IPS-15b (cell line): Measurements from ENCODE around the gene LDAH.
"Not testable (repeated sequence)": the region's sequence is repeated elsewhere in the genome, so short reads cannot be mapped to it uniquely, and the experiment has no call there.

Experiments used
- H3K27me3 ChIP-seq: one replicate; pipeline ENCODE4 v1.6.1; 2013; ENCODE audit warnings: low read length; ENCODE audit not compliant: control insufficient read depth, insufficient read depth
- H3K36me3 ChIP-seq: one replicate; pipeline ENCODE4 v1.6.1; 2013; ENCODE audit warnings: low read length; ENCODE audit not compliant: control insufficient read depth, insufficient read depth
- H3K4me1 ChIP-seq: one replicate; pipeline ENCODE4 v1.6.1; 2013; ENCODE audit warnings: mild to moderate bottlenecking, low read length; ENCODE audit not compliant: control insufficient read depth, insufficient read depth
- H3K4me3 ChIP-seq: one replicate; pipeline ENCODE4 v1.5.1; 2013; ENCODE audit warnings: low read depth, low read length
- H3K9ac ChIP-seq: one replicate; pipeline ENCODE4 v1.6.1; 2013; ENCODE audit warnings: low read depth, mild to moderate bottlenecking, low read length
- H3K9me3 ChIP-seq: one replicate; pipeline ENCODE4 v1.6.1; 2013; ENCODE audit warnings: mild to moderate bottlenecking, low read length; ENCODE audit not compliant: control insufficient read depth, insufficient read depth

LDAH gene

DNA sequence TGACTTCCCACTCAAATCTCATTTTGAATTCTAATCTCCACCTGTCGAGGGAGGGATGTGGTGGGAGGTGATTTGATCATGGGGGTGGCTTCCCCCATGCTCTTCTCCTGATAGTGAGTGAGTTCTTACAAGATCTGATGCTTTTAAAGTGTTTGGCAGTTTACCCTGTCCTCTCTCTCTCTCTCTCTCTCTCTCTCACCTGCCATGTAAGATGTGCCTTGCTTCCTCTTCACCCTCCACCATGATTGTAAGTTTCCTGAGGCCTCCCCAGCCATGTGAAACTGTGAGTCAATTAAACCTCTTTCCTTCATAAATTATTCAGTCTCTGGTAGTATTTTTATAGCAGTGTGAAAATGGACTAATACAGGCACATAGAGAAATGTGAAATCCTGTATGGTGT lies 7.0 kb upstream of the LDAH start:
- Histone ChIP-seq H3K9ac (no peak overlapping the region), H3K4me3 (no peak overlapping the region), H3K9me3 (no peaks in the 10 kb centered on the region), H3K27me3 (peaks cover 11% of the 10 kb centered on the region), H3K36me3 (no peaks in the 10 kb centered on the region), H3K4me1 (no peaks in the 10 kb centered on the region)

DNA sequence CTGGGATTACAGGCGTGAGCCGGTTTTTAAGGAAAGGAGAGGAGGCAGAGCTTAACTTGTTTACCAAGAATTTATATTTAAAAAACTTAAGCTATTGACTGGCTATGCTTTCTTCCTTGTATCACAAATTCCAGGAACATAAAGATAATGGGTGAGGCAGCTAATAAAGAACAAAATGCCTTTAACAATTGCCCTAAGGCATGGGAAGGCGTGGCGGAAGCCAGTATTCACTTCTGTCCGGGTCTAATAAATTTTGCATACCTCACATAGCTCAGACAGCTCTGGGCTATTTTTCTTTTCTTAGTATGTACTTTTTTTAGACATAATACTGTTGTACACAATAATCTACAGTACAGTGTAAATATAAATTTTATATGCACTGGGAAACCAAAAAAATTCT lies 1.0 kb upstream of the LDAH start:
- Histone ChIP-seq H3K36me3 (no peaks in the 10 kb centered on the region), H3K27me3 (no peaks in the 10 kb centered on the region), H3K4me3 (no peak overlapping the region), H3K4me1 (no peaks in the 10 kb centered on the region), H3K9me3 (no peaks in the 10 kb centered on the region), H3K9ac (no peak overlapping the region)

DNA sequence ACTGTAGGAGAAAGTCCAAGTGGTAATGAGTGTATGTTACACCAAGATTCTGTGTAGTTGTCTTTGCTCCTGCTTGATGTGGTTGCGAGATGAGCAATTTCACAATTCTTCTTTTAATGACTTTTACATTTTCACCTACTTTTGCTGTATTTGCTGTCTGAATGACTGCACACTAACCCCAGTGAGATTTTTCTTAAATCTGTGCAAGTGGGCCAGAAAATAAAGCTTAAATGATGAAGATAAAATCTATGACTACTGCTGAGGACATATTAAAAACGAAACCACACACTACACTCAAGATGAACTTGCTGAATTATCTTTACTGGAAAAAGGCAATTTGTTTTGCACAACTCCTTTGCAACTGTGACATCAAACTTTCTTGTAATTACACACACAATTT lies 4.1 kb downstream of the LDAH start:
- Histone ChIP-seq H3K9me3 (no peaks in the 10 kb centered on the region), H3K4me3 (no peak overlapping the region), H3K9ac (no peak overlapping the region), H3K36me3 (no peaks in the 10 kb centered on the region), H3K4me1 (no peaks in the 10 kb centered on the region), H3K27me3 (no peaks in the 10 kb centered on the region)

DNA sequence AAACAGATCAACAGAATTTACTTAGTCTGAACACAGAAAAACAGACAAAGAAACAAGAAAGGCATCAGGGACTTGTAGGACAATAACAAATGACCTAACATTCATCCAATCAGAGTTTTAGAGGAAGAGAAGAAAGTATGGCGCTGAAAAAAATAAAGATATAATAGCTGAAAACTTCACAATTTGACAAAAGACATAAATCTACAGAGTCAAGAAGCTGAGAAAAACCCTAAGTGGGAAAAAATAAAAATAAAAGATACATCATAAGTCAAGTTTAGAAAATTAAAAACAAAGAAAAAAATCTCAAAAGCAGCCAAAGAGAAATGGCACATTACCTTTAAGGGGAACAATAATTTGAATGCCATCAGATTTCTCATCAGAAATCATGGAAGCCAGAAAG lies 7.7 kb downstream of the LDAH start:
- H3K9ac ChIP-seq = no peak overlapping the region

DNA sequence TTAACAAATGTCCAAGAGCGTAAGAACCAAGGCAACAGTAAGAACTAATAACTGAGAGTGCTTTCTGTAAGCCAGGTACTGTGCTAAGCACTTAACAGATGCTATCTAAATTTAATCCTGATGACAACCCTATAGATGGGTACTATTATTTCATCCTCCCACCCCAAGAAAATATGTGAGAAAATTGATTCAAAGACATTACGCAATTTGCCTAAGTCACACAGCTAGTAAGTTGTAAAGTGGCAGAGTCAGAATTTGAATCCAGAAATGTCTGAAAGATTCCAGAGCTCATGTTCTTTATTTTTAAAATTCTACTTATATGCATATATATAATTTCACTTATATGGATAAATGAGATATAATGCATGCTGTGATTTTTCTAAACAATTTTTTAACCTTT lies 10.1 kb downstream of the LDAH start:
- no peaks in the 10 kb centered on the region for H3K9me3 ChIP-seq
- H3K4me3 ChIP-seq = no peak overlapping the region
- no peak overlapping the region for H3K9ac ChIP-seq
- H3K27me3 ChIP-seq = no peaks in the 10 kb centered on the region
- H3K36me3 ChIP-seq = no peaks in the 10 kb centered on the region
- no peaks in the 10 kb centered on the region for H3K4me1 ChIP-seq

More for the DNA sequence above, 7.7 kb downstream of the LDAH start:
- H3K27me3 ChIP-seq = no peaks in the 10 kb centered on the region
- H3K9me3 ChIP-seq = no peaks in the 10 kb centered on the region
- H3K36me3 ChIP-seq = no peaks in the 10 kb centered on the region
- no peaks in the 10 kb centered on the region for H3K4me1 ChIP-seq
- no peak overlapping the region for H3K4me3 ChIP-seq

DNA sequence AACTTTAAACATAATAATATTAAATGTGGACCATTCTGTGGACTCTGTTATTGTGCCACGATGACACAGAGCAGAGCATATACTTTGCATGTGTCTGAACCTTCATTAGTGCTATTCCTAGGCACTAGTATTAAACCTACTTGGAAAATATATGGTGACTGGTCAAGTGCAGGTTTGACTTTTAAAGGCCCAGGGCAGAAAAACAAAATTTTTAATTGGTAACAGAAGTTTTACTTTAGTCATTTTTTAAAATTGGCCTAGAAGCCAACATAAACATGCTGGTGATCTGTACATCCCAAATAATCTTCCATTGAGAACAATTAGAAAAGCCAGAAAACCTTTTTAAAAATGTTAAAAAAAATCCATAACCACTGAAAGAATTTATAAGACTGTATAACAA lies 16.6 kb downstream of the LDAH start:
- Histone ChIP-seq H3K36me3 (no peaks in the 10 kb centered on the region), H3K9ac (no peak overlapping the region), H3K9me3 (no peaks in the 10 kb centered on the region), H3K4me1 (no peaks in the 10 kb centered on the region), H3K27me3 (no peaks in the 10 kb centered on the region), H3K4me3 (no peak overlapping the region)

DNA sequence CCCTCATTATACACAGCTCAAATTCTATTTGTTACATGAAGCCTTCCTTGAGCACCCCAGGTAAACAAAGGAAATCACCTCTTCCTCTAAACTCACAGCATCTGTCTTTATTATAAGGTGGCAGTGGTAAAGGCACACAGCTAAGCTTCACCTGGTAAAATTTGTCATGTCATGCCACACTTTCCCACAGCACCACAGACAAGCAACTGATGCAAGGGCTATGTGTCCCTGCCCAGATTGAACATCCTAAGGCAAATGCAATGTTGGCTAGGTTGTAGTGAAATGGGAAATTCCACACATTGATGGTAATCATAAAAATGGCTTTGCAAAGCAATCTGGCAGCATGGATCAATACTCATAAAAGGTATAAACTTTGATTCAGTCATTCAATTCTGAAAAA lies 18.9 kb downstream of the LDAH start:
- no peaks in the 10 kb centered on the region for H3K9me3 ChIP-seq

DNA sequence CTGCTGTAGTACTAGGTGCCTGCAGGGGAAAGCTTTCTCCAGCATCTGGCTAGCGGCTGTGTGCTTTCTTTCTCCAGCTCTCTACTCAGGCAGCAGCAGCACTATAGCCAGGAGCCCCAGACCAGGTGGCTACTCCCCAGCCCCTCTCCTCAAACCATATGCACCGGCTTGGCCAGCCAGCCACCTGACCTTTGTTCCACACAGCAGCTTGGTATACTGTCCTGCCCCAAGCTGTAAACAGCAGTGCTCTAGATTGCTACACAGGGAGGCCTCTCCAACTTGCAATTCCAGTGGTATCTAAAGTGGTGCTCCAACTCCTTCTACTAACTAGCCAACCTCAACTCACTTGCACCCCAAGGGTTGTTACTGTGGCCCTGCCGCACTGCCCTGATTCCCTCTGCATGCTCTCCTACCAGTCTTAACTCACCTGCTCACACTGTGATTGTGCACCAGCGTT lies 19.6 kb downstream of the LDAH start:
- Histone ChIP-seq H3K36me3 (no peaks in the 10 kb centered on the region), H3K4me1 (no peaks in the 10 kb centered on the region), H3K9me3 (no peaks in the 10 kb centered on the region), H3K27me3 (no peaks in the 10 kb centered on the region), H3K4me3 (no peak overlapping the region), H3K9ac (no peak overlapping the region)

More for the DNA sequence above, 18.9 kb downstream of the LDAH start:
- no peaks in the 10 kb centered on the region for H3K36me3 ChIP-seq
- H3K27me3 ChIP-seq = no peaks in the 10 kb centered on the region
- H3K9ac ChIP-seq = no peak overlapping the region
- no peak overlapping the region for H3K4me3 ChIP-seq
- H3K4me1 ChIP-seq = no peaks in the 10 kb centered on the region

DNA sequence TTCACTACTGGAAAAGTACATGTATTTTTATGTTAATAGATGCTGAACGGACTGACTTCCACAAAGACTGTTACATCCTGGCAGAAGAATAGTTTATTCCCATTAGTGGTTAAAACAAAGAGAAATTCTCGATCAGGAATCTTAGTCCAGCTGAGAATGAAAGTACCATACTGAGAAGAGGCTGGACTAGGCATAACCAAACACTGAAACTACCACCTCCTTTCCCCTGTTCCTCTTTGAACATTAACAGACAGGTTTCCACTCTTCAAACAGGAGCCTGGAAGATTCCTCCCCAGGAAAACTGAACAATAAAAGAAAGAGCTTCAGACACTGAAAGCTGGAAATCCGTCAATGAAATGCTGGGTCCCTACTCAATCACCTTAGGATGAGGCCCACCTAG lies 25.8 kb downstream of the LDAH start:
- no peaks in the 10 kb centered on the region for H3K9me3 ChIP-seq
- no peak overlapping the region for H3K4me3 ChIP-seq
- no peaks in the 10 kb centered on the region for H3K36me3 ChIP-seq
- no peaks in the 10 kb centered on the region for H3K27me3 ChIP-seq
- H3K9ac ChIP-seq = no peak overlapping the region
- no peaks in the 10 kb centered on the region for H3K4me1 ChIP-seq

DNA sequence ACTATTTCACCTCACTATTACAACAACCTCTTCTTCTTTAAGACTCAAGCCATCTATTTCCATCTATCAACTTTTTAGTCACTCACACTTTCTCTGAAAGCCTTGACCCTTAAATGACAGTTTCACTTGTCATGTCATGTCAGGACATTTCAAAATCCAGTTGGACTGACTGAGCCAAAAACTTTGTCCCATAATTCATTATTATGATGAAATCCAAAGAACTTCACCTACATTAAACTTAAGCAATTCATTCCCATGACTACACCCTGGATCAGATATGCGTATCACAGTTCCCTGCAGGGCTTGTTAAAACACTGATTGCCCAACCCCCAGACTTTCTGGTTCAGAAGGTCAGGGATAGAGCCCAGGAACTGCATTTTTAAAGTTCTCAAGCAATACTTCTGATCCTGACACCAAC lies 26.5 kb downstream of the LDAH start:
- Histone ChIP-seq H3K9me3 (no peaks in the 10 kb centered on the region), H3K36me3 (no peaks in the 10 kb centered on the region), H3K27me3 (no peaks in the 10 kb centered on the region), H3K4me3 (no peak overlapping the region), H3K4me1 (no peaks in the 10 kb centered on the region), H3K9ac (no peak overlapping the region)

DNA sequence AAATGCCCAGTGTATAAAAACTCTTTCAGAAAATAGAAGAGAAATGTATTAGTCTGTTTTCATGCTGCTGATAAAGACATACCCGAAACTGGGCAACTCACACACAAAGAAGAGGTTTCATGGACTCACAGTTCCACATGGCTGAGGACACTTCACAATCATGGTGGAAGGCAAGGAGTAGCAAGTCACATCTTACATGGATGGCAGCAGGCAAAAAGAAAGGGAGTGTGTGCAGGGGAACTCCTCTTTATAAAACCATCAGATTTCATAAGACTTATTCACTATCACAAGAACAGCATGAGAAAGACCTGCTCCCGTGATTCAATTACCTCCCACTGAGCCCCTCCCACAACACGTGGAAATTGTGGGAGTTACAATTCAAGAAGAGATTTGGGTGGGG lies 29.0 kb downstream of the LDAH start:
- not testable (repeated sequence) for H3K36me3 ChIP-seq, H3K9me3 ChIP-seq, H3K27me3 ChIP-seq, H3K9ac ChIP-seq, H3K4me1 ChIP-seq, H3K4me3 ChIP-seq

DNA sequence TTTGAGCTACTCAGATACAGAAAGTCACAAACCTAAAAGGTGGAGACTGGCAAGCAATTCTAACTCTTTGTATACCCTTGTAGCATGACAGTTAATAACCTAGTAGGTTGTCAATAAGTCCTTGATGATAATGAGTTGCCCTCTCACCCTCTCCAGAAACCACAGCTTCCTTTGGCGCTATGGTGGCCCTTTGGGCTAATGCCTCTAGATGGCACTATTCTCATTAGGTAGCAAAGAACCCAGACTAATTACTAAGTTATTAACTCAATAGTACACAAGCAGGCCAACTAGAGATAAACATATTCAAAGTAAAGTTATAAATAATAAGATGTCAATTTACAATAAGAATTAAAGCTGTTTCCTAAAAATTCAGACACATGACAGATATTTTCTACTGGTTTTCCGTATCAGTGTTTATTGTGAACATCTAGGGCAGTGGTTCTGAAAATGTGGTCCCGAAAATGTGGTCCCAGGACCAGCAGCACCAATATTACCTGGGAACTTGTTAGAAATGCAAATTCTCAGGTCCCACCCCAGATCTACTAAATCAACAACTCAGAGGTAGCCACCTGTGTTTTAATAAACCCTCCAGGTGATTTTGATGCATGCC lies 41.1 kb downstream of the LDAH start:
- H3K9ac ChIP-seq = no peak overlapping the region
- no peaks in the 10 kb centered on the region for H3K36me3 ChIP-seq
- no peak overlapping the region for H3K4me3 ChIP-seq
- no peaks in the 10 kb centered on the region for H3K9me3 ChIP-seq
- H3K27me3 ChIP-seq = no peaks in the 10 kb centered on the region
- no peaks in the 10 kb centered on the region for H3K4me1 ChIP-seq
